NCI-H526 treated with DMSO at 0.1 percent for 48 hours (cell line): ENCODE data around the gene MAN1C1.

Experiments used
- DNase-seq: peaks from one replicate; lab custom pipeline; 2025; lab: John Stamatoyannopoulos, UW

The MAN1C1 gene

DNA sequence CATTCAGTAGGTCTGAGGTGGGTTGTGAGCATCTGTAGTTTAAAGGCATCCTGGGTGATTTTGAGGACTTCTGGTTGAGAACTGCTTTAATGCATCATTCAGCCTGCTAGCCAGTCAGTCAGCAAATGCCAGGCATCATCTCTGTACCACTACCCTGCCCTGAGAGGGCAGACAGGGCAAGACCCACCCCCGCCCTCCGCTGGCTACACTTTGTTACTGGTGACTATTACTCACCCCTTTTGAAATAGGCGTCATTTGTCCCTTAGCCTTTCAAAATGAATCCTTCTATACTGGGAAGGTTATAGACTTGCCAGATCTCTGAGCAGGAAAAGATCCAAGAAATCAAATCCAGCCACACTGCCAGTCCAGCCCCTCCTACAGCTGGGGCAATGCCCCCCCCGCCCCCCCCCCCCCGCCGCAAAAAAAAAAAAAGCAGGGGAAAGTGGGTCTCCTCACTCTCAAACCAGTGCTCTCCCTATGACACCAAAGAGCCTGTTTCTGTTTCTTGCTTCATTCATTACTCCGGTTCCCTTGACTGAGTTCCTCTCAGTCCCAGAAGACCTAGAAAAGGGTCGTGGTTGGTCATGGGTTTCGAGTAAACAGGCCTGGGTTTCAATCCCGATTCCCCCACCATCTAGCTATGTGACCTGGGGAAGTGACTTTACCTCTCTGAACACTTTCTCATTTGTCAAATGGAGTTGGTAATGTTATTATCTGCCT is 187.8 kb downstream of the MAN1C1 start:
- DNase-seq, result no peak

DNA sequence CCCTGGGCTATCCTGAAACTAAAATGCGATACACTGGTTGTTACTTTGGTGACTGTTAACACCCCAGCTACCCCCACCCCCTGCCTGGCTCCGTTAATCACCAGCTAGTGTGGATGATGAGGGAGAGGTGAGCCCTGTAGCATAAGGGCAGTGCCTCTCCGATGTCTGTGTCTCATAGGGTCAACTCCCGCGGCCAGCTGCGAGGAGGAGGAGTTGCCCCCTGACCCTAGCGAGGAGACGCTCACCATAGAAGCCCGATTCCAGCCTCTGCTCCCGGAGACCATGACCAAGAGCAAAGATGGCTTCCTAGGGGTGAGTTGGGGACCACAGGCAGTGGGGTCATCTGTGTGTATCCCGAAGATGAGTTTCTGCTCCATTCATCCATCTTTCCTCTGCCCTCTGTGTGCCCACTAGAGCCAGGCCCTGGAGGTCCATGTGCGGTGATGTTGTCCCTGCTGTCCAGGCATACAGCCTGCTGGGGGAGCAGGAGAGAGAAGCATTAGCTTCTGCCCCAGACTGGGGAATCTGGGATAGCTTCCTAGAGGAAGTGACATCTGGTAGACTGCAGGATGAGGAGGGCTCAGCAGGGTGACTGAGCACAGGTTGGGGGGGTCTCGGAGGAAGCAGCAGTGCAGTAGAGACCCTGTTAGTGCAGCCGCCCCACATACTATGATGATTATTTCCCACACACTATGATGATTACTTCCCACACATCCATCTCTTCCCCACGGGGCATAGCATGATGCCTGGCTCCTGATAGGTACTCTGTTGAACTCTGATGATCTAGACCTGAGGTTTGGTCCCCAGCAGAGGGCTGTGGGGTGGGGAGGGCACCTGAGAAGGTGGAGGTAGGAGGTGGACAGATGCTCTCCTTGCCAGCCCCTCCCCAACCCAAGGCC is 188.6 kb downstream of the MAN1C1 start:
- DNase-seq, result no peak

DNA sequence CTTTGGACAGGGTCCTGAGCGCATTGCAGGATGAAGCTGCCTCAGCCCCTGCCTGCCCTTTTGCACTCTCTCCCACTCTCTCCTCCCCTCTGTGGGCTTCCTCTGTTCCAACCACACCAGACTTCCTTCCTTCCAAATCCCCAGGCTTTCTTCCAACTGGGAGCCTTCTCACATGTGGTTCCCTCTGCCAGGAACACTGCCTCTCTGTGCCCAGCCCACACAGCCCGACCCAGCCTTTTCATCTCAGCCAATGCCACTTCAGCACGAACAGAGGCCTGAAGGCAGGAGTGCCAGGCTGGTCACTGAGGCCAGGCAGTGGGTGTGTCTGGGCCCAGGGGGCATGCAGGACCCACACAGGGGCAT is 189.3 kb downstream of the MAN1C1 start:
- no peak for DNase-seq

DNA sequence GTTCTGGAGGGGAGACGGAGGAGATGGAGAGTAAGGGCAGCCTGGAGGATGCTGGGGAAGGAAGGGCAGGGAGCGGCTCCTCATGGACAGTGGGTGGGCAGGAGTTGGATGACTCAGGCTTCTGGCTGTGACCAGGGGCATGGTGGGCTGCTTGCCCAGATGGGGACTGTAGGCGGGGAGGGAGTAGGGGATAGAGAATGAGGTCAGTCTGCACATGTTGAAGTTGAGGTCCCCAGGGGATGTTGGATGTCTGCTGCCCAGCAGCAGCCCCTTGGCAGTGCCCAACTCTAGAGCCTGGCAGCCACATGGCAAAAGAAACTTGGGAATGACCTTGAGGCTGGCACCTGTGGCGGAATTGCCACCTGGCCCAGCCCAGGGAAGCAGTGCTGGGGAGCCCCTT is 189.8 kb downstream of the MAN1C1 start:
- no peak for DNase-seq

DNA sequence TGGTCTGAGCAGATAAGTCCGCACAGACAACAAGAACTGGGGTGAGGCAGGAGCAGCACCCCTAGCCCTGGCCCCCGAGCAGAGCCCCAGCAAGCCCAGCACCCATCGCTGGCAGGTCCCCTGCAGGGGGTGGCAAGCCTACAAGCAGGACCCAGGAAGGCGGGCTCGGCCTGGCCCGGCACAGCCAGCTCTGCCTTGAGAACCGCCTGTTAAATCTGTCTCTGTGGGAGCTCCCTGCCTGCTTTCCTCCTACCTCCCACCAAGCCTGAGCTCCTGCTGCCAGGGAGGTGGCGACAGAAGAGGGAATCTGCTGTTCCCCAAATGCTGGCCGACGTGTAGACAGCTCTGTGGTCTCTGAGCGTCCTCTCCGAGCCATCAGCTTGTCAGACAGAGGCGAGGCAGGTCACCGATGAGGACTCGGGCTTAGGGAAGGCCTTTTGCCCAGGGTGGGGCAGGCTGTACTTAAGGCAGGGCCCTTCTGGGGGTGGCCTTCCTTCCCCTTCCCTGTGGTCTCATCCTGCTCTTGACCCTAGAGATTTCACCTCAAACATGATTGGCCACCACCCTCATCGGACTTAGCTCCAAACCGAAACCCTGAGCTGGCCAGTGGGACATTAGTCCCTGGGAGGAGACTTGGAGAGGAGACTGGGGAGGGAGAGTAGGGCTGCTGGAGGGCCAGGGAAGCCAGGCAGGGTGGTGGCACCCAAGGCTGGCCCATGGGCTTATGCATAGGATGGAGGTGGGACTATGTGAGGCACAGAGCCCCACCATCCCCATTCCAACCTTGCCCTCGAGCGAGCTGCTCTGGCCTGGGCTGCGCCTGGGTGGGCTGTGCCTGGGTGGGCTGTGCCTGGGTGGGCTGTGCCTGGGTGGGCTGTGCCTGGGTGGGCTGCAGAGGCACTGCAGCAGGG is 191.1 kb downstream of the MAN1C1 start:
- no peak for DNase-seq

DNA sequence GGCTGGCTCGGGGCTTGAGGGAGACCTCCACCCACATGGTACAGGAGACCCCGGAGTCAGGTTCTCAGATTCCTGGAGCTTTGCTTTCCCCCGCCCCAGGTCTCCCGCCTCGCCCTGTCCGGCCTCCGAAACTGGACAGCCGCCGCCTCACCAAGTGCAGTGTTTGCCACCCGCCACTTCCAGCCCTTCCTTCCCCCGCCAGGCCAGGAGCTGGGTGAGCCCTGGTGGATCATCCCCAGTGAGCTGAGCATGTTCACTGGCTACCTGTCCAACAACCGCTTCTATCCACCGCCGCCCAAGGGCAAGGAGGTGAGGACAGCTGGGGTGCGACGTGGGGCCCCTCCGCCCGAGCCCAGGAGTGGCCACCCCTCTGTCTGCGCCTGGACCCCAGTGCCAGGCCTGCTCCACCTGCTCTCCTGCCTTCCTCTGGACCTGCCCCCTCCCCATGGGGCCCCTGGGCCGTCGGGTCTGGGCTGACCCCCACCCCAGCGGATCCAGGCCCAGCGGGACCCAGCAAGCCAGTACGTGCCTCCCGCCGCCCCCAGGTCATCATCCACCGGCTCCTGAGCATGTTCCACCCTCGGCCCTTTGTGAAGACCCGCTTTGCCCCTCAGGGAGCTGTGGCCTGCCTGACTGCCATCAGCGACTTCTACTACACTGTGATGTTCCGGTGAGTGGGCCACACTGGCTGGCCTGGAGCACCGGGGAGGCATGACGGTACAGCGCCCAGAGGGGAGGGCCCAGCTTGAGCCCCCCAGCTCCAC is 192.1 kb downstream of the MAN1C1 start:
- DNase-seq, result no peak

DNA sequence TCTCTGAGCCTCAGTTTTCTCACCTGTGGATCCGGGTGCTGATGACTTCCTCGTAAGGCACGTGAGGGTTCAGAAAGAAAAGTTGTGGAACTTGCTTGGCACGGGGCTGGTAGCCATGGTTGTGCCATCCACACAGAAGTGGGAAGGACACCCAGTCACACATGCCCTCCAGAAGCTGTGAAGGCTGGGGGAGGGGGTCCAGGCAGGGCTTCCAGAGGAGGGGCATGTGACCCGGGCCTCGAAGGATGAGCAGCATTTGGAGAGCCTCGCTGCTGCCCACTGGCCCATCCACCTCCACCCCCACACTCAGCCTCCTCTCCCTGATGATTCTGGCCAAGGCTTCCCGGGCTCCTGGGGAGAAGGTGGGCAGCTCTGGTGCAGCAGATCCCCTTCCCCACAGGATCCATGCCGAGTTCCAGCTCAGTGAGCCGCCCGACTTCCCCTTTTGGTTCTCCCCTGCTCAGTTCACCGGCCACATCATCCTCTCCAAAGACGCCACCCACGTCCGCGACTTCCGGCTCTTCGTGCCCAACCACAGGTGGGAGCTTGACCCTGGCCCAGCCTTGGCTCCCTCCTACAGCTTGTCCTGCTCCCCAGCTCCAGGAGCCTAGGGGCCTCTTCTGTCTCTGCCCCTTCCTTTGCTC is 192.8 kb downstream of the MAN1C1 start:
- no peak for DNase-seq

DNA sequence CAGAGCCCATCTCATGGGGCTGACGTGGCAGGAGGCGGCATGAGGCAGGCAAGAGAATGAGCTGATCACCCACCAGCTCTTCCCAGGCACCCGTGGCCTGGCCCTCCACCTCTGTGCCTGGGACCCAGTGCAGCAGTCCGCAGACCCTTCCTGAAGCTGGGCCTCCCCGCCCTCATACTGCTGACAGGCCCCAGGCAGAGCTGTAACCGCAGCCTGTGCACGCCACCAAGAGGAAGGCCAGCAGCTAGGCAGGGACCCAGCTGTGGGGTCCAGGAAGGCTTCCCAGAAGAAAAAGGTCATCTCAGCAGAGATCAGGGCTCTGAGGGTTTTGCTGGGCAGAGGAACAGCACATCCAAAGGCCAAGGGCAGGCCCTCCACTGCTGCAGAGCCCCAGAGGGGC is 193.3 kb downstream of the MAN1C1 start:
- DNase-seq, result no peak

DNA sequence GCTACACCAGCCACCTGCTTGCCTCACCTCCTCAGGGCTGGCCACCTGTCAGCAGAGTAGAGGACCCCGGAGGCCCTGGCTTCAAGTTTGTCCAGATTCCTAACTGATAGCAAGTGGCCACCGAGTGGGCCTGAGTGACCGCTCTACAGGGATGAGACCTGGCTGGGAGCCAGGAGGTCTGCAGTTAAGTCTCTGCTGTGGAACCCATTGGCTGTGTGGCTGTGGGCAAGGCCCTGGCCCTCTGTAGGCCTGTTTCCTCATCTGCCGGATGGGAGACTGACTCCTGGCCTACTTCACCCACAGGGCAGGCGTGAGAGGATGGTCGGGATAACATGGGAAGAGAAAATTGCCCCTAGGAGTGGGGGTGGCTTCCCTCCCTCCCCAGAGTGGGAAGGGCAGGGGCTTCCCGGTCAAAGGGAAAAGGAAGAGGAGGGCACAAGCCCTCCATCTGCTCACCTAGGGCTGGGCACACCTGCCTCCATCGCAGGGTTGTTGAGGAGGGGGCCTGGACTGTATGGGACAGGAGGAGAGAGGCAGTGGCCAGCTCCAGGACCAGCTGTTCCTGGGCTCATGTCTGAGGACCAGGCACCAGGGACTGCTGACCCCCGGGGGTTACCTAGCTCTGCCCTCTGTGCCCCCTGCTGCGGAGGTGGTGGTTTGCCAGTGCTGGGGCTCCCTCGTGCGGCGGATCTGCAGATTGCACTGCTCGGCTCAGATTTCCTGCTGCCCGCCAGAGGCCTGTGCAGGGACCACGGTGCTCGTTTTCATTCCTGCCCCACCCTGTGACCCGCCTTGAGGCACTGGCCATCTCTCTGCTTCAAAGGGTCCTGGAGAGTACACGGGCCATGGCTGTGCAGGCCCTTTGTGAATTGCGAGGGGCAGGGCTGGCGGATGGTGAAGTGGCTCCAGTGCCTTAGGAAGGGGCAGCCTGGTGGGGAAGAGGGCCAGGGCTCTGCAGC is 194.0 kb downstream of the MAN1C1 start:
- DNase-seq, result no peak

DNA sequence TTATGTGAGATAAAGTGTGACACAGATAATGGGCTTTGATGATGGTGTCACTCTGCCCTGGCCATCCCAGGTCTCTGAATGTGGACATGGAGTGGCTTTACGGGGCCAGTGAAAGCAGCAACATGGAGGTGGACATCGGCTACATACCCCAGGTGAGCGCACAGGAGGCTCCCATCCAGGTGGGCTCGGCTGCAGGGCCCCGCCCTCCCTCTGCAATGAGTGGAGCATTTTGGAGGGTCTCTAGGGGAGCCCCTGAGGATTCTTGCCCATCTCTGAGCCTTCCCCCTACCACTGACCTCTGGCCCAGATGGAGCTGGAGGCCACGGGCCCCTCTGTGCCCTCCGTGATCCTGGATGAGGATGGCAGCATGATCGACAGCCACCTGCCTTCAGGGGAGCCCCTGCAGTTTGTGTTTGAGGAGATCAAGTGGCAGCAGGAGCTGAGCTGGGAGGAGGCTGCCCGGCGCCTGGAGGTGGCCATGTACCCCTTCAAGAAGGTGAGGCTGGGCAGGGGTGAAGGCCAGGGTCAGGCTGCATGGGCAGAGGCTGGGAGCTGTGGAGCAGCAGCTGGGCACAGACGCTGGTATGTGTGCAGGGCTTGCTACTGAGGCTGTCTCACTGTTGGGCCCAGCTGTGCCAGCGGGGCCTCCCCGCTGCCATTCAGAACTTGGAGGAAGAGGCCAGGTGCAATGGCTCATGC is 194.9 kb downstream of the MAN1C1 start:
- no peak for DNase-seq

DNA sequence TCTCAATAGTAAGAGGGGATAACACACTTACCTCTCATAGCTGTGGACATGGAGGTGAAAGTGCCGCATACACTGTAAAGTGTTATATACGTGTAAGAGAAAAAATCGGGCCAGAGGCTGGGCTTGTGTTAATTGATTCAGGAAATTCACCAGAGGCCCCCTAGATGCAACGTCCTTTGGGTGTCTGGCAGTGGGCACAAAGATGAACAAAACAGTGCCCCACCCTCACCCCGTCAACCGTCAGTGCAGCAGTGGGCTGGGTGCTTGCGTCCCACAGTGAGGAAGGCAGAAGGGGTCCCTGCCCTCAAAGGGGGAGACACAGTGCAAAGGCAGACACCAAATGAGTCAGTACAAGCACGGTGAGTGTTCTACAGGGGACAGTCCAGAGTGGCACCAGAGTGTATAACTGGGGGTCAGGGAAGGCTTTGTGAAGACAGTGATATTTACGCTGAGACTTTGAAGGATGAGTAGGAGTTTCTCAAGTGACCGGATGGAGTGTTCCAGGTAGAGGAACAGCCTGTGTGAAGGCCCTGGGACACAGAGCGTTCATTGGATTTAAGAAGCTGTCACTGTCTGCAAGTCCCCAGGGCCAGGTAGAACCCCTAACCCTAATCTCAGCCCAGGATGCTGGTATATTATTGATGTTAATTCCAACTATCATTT is 196.6 kb downstream of the MAN1C1 start:
- no peak for DNase-seq

DNA sequence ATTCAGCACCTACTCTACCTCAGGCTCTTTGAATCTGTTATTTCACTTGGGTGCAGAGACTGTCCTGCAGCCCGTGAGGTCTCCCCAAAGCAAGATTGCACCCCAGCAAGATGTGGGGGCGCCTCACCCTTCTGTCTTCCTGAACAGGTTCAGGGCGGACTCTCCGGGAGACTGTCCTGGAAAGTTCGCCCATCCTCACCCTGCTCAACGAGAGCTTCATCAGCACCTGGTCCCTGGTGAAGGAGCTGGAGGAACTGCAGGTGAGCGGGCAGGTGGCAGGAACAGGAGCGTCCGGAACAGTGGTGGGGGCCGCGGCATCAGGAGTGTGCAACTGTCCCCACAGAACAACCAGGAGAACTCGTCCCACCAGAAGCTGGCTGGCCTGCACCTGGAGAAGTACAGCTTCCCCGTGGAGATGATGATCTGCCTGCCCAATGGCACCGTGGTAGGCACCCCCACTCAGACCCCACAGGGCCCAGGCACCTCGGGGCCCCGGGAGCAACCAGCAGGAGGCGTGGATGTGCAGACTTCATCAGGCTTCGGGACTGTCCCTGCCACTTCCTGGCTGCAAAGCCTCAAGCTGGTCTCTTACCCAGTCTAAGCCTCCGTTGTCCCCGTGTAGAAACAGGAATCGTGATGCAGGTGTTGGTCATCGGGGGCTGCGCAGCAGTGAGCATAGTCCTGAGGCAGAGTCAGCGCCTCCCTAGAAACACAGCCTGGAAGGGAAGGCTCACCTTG is 197.3 kb downstream of the MAN1C1 start:
- no peak for DNase-seq

DNA sequence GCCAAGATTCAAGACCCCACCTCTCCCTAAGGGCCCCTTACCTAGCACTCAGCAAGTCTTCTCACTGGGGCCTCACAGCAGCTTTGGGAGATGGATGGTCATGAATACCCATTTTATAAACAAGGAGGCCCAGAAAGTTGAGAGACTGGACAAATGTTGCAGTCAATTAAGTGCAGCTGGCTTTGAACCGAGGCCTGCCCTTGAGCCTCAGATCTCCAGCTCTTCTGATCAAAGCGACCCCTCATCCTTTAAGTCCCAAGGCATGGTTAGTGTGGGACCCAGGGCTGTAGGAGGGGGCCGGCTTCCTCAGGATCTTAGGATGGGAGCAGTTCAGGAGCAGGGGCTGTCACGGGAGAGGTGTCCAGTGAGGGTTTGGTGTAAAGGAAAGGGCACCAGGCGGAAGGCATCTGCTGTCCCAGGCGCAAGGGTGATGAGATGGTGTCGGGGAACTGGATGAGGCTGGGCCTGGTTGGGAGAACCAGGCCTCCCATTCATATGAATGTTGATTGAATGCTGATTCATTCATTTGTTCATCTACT is 198.0 kb downstream of the MAN1C1 start:
- no peak for DNase-seq

DNA sequence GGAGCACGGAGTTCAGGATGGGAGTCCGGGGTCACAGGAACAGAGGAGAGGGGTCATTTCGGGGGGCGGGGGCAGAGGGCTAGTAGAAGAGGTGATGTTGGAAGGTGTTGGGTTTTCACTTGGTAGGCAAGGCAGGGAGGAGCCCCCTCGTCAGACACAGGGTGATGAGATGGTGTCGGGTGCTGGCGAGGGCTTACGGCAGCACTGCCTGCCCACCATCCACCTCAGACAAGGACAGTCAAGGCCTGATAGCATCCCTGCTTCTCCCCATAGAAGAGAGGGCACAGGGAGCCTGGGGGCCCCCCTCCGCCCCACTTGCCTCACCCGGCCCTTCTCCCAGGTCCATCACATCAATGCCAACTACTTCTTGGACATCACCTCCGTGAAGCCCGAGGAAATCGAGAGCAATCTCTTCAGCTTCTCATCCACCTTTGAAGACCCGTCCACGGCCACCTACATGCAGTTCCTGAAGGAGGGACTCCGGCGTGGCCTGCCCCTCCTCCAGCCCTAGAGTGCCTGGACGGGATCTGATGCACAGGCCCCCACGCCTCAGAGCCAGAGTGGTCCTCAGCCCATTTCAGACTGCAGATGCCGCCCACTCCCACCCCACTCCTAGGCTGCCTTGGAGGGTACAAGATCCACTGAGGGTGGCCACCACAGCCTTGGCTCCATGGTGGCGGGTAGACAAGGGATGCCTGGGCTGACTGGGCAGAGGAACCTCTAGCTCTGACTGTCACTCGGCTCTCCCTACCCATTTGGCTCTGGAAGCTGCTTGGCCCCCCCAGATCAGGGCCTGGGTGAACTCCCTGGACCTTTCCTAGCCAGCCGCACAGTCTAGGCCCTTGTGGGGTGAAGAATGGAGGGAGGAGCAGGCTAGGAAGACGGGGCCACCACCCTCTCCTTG is 198.9 kb downstream of the MAN1C1 start:
- DNase-seq, result no peak

DNA sequence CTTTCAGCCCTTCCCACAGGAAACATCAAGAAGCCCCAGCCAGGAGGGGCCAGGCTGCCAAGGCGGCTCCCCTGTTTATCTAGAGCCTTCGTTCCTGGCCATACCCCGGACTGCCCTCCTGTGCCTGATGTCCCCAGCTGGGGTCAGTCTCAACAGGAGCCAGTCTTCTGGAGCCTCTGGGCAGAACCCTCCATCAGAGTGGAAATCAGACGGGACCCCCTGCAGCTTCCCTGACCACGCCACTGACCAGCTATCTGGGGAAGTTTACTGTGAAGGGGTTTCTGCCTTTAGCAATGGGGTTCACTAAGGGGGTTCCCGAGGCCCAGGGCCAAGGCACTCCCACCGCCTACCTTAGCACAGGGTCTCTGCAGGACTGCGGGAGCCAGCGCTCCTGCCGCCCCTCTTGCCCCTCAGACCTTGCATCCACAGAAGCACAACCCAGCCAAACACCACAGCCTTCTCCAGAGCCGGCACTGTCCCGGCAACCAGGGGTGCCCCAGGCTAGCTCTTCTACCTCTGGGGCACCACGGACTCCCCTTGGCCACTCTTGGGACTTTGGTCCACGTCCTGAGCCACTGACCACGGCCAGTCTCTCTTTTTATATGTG is 199.6 kb downstream of the MAN1C1 start:
- DNase-seq, result no peak

DNA sequence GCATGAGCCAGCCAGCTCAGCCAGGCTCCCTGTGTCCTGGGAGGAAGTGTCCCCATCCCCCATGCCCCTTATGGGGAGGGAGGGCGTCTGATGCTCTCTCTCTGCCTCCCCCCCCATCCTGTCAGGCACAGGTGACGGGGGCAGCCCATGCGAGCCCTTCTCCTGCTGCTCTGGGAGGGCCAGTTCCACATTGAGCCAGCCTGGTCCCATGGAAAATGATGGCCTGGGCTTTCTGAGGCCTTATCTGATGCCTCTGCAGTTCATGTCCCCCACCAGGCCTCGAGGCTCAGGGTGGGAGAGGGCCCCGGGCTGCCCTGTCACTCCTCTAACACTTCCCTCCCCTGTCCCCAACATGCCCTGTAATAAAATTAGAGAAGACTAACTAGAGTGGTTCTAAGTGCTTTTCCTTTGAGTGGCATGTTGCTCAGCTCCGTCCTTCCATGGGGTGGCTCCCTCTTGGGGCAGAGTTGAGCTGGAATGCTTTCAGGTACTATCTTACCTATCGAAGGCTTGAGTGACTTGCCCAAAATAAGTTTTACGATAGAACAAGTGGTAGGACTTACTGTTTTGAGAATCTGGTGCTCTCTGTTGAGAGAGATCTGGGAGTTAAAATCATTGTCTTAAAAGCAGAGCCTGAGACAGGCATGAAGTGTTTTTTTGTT is 201.4 kb downstream of the MAN1C1 start:
- no peak for DNase-seq
